NCI-H2029 treated with DMSO at 0.1 percent for 48 hours (cell line): ENCODE results near the gene KIZ.

ENCODE experiments used
- DNase-seq: peaks from one replicate; lab custom pipeline; 2025; lab: John Stamatoyannopoulos, UW

KIZ gene, protein sequence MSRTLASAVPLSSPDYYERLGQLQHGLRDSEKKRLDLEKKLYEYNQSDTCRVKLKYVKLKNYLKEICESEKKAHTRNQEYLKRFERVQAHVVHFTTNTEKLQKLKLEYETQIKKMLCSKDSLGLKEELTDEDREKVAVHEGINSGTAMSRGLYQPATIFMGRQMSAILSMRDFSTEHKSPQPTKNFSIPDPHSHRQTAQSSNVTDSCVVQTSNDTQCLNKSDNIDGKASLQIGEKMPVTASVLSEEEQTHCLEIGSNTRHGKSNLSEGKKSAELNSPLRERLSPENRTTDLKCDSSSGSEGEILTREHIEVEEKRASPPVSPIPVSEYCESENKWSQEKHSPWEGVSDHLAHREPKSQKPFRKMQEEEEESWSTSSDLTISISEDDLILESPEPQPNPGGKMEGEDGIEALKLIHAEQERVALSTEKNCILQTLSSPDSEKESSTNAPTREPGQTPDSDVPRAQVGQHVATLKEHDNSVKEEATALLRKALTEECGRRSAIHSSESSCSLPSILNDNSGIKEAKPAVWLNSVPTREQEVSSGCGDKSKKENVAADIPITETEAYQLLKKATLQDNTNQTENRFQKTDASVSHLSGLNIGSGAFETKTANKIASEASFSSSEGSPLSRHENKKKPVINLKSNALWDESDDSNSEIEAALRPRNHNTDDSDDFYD

DNA sequence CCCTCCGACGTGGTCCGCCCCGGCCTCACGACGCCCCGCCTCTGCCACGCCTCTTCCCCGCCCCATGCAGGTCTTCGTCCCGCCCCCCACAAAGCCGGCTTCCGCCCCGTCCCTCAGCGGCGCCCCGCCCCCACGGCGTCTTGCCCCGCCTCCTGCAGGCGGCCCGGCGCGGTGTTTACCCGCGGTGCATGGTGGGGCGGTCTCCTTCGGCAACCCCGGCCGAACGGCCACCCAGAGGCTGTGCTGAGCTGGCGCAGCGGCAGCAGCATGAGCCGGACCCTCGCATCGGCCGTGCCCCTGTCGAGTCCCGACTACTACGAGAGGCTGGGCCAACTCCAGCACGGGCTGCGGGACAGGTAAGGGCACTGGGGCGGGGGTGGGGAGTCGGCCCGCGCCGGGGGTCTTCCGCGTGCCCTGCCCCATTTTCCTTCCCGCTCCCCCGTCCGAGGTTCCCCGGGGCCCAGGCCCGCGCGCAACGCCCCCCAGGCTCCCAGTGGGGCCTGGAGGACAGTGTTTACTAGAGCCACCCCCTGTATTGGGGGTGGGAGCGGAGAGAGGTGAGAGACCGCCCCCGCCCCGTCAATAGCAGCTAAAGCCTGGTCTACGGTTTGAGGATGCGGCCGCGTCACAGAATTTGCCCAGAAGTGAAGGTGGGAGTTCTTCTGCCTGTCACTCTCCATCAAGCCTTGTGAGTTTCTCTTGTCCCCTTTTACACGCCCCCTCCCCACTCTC is at the start of gene KIZ:
KIZ (plus strand) TSS at position 234 of the 732 bp plus-strand sequence; CDS start at position 268, 34 bp downstream.
- DNase-seq = peak; percentile 85

DNA sequence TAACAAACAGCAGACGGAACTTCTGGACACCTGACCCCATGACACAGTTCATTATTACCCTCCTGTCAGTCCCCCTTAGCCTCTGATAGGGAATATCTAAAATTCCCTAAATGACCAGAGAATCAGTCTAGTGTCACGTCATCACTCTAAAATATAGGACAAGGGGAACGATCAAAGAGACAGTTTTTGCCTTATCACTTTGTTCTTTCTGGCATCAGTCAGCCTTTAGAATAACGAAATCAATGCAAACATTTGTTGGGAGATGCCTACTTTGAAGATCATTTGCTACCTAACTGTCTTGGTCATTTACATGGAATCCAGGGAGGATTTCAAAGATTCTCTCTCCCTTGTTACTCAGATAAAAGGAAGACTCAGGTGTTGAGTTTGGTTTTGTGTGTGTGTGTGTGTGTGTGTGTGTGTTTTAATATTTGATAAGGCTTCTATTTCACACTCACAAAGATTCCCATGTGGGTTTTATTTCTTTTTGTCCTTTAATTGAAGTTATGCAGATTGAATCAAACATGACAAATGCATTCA is 48.0 kb upstream of the KIZ start:
- no peak for DNase-seq

DNA sequence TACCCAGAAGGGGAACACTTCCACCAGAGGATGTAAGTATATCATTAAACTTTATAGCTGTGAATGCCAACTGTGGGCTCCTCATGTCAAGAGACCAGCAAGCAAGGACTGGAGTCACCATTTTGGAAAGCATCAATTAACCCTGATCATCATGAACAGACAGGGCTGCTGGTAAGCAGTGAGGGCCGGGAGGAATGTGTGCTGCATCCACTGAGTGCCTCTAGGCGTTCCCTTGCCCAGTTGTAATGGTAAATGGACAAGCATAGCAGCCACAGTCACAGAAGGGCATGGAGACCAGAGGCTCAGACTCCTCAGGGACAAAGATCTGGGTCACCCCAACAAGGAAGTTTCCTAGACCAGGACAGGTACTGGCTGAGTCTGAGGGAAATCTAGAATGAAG is 43.3 kb upstream of the KIZ start:
- no peak for DNase-seq

DNA sequence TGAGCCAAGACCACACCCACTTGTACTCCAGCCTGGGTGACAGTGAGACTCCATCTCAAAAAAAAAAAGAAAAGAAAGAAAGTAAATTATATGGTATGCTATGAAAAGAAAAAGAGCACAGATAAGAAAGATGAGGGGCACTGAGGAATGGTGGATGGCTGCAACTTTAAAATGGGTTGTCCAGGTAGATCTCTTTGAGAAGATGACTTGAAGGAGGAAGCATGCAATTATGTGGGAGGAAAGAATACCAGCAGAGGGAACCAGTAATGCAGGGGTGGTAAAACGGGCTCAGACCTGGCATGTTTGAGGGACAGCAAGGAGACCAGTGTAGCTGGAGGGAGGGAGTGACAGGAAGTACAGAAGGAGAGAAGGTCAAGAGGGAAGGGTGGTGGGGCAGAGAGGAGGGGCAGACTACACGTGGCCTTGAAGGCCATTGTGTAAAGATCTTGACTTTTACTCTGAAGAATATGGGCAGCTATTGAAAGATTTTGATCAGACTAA is 42.0 kb upstream of the KIZ start:
- no peak for DNase-seq

DNA sequence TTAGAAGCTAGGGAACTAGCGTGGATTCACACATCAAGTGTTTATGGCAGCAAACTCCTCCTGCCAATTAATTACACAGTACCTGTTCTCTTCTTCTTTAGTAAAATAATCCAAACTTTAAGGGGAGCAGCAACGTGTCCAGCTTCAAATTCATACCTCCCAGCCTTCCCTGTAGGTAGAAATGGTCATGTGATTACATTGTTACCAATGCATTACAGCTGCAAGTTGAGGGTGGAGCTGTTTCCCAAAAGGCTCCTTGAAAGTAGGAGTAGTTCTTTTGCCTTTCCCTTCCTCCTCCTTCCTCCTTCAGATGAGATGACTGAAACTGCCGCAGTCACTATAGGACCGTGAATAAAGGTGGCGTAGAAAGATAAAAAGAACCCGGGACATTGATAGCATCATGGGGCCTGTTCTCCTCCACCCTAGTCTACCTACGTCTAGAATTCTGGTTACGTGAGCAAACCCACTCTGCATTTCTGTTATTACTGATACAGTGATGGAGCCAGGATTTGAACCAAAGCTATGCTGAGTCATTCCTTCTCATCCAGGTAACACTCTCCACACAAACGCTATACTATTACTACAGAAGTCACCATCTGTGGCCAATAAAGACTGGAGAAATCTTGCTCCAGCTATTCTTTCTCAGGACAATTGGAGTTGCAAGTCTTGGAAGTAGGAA is 37.9 kb upstream of the KIZ start:
- no peak for DNase-seq

DNA sequence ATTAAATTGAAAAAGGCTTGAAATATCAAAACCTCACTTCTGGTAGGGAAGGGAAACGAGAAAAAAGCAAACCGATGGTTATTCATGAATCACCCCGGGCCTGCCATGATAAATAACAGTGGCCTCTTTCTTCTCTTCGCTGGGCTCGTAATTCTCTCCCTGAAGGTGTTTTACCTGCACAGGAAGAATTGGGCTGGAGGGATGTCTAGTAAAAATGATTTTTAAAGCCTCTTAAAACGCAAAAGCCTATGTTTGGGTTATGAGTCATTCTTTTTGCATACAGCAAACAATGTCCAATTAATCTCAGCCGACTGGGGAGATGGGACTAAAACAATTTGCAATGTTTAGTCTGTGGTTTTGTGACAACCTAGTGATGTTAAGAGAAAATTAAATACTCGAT is 36.5 kb upstream of the KIZ start:
- DNase-seq = peak; percentile 27

DNA sequence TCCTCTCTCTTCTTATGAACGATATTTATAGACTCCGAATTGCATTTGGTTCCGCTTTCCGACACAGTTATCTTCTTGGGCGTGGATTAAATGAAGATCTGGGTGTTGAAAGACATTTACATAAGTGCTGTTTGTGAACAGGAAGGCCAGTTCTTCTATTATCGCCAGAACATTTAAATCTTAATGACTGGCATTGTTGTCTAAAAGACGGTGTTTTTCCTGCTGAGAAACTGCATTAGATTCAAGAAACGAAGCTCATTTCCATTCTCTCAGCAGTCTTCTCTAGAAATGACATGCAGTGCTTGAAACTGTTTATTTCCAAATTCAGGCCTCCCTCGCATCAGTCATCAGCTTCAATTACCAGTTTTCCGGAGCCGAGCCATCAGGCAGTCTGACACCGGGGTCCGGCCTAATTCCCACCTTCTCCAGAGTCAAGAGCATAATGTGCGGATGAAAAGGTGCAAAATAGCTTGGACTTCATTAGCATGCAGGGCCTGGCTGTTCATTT is 35.7 kb upstream of the KIZ start:
- DNase-seq = no peak

DNA sequence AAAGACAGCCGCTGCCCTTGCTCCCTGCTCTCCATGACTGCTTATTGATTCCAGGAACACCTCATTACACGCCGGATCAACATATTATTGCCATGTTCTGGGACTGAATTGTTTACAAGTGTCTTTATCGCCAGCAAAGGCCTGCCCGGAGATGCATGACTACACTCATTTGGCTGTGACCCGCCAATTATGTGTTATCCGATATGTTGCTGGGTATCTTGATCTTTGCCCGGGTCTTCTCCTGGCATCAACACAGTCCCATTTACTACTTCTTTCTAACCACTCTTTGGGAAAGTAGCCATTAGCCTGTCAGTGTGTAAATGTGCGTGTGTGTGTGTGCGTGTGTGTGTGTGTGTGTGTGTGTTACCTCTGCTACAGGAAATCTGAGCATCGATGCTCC is 35.2 kb upstream of the KIZ start:
- peak; percentile 29 for DNase-seq

DNA sequence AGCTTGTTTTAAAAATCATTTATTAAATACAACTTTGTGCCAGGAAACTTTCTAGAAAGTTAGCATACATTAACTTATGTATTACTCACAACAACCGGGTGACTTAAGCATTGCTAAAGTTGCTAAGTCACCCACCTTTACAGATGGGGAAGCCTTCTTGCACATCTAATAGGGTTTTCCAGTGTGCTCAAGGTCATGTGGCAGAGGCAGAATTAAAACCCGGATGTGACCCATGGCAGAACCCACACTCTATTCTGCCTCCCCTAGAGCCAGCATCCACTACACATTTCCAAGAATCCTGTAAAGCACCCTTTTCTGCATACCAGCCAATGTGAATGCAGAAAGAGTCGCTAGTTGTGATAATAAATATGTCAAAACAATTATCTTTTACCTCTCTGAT is 33.1 kb upstream of the KIZ start:
- no peak for DNase-seq

DNA sequence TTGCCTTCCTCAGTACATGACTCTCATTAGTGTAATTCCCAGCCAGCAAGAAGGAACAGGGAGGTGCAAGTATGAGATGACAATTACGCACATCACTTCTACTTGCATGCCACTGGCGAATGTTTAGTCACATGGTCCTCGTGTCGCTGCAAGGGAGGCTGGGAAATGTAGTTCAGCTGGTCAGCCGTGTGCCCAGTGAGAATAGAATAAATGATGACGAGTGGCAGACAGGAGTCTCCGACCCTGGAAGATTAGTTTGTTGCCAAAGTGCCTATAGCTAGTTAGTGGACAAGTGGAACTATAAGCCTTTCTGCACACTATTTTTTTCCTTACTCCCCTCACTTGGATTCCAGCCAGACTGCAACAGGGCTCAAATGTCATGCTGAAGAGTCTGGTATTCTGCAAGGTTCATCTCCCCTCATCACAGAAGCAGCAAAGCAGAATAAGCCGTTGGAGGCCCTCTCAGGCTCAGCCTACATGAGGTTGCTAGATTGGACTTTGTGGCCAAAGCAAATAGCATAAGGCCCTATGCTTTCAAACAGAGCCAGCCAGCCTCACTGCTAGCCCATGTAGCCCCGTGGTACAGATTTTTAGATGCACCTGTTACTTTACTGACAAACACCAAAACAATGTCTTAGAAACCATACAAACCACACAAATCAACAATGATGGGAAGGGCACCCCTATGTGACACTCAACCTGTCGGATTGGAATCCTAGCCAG is 29.4 kb upstream of the KIZ start:
- peak; percentile 85 for DNase-seq

DNA sequence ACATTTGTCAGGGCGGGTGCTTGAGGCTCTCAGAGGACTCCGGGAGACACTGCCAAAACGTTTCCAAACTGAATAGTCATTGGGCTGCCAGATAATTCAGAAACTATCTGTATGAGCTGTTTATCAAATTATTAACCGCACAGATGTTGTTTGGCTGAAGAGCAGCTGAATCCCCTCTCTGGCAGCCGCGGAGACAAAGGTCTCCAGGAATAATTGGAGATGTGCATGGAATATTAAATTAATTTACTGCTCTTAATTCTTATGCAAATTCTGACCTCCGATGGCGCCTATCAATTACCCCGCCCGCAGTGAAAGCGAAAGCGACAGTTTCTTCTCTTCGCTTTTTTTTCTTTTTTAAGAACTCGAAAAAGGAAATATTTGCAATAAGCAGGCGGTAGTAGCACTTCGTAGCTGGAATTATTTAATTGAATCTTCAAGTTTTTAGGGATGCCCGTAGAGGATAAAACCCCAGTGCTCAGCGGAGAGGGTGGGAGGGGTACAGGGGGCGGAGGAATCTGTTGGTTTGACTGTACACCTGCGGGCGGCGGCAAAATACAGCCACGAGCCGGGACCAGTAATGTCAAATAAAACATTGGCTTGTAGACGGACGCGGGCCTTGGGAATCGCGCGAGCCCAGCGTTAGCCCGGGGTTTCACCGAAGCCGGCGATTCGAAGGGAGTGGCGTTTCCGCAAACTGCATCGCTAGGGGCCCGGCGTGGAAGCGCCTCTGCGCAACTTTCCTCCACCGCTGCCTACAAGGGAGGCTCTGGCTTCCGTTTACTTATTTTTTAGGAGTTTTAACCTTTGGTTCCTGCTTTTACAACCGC is 25.9 kb upstream of the KIZ start:
- peak; percentile 62 for DNase-seq

DNA sequence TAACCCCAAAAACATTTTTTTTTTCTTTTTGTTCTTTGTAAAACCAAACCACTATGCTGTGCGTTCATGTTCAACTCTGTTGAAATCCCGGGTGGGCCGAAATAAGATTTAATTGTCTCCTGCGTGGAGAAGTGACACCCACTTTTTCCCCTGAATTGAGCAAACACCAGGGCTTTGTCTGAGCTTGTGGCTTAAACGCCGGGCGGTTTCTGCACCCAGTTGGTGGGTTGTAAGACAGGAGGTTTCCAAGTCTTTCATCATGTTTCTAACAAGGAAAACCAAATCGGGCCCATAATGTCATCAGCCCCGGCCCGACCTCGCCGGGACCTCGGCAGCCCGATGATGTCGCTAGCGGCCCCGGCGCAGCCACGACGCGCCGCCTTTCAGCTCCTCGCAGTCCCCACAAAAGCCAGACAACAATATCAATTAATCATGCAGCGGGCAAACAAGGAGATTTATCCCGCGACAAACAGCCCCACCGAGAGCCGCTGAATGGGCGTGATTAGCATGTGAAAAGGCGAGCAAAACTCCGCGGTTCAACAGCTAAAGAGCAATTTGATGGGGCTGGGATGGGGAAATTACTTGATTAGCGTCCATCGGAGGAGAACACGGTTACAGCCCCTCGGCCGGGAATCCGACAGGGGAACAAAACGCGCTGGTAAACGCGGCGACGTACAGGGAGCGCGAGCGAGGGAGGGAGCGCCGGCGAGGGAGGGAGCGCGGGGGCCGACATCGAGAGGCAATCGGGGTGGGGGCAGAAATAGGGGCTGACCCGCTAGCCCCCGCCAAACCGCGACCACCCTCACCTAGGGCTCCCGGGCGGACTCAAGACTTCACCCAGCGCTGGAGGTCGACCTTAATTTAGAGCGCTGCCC is 25.1 kb upstream of the KIZ start:
- peak; percentile 16 for DNase-seq

DNA sequence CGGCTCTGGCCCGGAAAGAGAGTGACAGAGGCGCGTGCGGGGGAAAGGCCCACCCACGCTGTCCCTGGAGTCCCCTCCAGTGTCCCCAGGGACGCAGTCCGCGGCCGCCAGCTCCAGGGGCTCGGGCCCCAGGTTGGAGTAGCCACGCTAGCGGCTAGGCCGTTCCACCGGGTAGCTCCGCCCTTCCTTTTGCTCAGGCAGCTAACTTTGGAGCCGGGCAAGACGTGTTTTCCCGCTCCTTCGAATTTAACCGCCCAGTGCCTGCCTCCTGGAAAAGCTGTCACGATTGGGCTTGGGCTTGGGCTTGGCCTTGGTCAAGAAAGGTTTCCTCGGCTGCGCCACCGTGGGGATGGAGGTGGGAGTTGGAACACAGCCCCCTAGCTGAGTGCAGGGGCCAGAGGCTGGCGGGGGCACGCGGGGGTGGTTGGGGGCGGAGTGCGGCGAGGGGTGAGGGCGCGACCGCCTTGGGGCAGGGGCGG is 24.4 kb upstream of the KIZ start:
- peak; percentile 10 for DNase-seq

DNA sequence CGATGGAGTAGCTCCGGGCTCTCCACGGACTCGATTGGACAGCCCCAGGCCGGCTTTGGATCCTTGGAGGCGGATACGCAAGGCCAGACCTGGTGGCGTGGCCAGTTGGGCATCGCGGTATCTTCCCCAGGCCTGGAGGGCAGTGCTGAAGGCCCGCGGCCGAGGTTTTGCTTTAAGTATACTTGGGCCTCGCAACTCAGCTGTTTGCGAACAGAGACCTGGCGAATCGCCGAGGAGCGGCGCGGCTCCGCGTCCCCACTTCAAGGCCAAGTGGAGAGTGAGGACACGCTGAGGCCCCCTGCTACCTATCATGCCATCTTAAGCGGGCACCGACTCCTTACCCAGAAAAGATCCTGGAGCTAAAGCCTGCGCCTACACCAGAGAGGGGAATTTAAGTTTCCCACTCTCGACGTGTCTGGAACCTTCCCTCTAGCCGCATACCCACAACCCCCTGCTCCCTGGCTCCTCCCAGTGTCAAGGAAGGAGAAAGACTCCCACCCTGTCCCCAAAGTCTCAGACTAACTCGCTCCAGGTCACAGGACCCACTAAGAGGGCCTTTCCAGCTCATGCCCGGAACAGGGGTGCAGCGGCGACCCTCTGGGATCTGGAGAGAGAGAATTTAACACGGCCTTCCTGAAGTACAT is 23.8 kb upstream of the KIZ start:
- no peak for DNase-seq

DNA sequence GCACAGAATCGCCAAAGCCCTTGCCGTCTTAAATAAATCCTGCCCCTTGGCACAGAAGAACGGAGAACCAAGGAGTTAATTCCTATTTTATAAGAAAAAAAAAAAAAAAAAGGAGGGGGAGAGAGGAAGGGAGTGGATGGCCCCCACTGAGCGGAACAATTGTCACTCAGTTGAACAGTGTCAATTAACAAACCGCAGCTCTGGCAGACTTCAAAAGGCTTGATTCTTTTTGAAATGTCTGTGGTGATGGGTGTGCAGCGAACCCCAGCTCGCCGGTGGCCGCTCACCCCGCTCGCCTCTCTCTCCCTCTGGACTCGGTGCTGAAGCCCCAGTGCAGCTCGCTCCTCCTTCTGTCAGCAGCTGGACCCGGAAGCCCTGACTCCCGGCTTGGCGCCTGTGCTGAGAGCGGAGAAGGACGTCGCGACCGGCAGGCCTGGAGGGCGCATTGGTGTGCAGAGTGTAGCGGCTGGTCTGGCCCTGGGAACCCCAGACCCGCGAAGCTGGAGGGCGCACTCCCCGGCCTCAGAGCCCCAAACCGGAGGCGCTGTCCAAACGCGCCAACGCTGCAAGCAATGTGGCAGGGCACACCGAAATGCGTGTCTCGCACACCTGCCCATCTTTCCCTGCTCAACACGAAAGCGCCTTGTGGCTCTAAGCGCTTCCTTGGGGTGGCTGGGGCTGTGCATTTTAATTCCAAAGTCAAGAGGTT is 23.1 kb upstream of the KIZ start:
- DNase-seq = no peak

DNA sequence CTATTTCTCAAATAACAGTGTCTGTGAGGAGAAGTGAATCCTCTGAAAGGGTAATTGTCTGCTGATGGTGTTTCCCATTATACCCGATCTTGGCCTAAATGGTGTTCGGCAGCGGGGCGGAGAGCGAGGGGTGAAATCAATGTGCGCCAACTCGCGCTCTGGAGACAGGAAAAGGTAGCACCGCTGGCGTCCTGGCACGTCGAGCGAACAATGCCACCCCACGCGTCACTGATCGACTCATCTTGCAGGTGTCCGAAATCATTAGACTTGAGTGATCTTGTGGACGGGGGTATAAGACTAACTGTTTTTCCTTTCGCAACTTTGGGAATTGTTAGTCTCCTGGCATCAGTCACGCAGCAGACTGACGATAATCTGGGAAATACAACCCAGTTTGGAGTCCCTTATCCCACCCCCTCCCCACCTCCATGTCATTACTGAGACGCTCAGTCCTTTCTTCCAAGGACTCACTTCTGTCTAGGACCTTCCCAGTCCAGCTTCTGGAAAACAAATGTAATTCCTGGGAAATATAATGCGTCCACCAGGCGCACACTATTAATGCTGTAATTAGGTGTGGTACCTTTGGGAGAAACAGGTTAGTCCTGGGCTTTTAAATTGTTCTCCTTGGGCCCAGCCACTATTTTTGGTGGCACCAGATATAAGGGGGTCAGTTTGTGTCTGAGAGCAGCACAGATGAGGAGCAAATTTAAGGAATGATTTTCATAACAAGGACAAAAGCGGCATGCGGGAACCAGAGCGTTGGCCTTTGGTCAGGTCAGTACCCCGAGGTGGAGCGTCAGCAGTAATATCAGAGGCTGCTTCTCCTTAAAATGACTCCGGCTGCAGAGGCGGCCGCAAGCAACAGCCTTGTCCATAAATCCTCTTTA is 22.1 kb upstream of the KIZ start:
- no peak for DNase-seq

DNA sequence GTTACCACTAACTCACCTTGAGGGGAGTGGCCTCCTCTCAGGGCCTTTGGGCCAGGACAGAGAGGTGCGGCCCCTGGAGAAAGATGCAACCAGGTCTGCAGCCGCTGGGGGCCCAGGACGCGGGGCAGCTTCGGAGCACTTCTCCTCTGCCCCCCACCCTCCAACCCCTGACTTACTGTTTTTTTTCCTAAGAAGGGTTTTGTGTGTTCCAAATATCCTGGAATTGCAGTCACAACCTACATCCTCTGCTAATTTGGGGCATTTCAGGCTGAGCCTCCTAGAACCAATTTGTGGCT is 21.5 kb upstream of the KIZ start:
- no peak for DNase-seq
